GM21737 (cell line): ENCODE data around the gene BPIFA3.

ENCODE experiments used
- ATAC-seq: cut with Tn5 transposase; IDR thresholded peaks from one replicate; pipeline ENCODE4 v1.9.1; 2021; ENCODE audit warnings: mild to moderate bottlenecking, moderate library complexity; ENCODE audit not compliant: unreplicated experiment

BPIFA3 gene

DNA sequence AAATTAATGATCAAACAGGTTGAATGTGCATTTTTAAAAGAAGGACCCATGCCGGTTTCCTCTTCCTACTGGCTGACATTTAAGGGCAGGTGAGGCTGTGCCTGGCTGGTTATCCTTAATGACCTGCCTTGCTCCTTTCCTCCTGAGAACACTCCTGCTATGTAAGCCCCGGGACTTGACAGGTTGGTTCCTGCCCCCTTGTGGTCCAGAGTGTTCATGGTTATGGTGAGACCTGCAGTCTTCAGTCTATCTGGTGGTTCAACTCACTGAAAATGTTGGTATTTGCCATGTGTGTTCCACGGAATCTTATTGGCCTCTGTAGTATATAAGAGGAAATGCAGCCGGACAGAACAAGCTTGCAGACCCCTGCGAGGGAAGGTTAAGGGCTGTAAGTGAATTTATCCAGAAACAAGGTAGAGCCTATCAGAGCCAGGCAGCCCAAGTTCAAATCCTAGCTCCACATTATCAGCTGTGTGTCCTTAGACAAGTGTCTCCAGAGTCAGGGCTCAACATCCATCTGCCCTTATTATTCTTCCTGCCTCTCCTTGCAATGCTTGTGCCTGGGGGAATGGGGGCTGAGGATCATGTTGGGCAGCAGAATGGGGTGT lies 5.2 kb upstream of the BPIFA3 start:
- no peak for ATAC-seq

DNA sequence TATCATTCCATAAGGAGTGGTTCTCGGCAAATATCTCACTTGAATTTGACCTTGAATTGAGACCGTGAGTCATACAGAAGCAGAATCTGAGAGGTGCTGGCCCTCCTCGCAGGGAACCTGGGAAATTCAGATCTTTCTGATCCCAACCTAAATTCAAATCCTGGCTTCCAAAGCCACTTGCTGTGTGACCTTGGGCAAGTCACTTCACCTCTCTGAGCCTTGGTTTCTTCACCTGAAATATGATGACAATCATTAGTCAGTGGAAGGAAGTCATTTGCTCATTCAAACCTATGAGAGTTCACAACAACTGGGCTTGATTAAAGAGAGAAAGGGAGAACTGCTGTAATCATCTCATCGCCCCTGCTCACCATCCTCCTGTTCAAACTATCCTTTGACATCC lies 7.2 kb downstream of the BPIFA3 start:
- no peak for ATAC-seq

DNA sequence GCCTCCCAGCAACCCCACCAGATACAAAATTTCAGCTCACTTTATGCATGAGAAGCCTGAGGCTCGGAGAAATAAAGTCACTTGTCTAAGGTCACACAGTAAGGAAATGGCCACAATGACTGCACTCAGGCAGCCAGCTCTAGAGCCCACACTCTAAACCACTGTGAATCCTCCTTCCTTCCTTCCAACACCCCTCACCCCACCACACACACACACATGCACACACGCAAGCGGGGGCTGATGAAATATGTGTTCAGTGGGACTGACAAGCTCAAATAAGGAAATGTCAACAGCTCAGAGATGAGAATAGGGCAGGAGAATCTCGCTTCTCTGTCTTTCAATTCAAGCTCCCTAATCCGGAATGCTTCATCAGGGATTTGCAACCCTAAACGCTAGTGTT lies 12.7 kb downstream of the BPIFA3 start:
- no peak for ATAC-seq

DNA sequence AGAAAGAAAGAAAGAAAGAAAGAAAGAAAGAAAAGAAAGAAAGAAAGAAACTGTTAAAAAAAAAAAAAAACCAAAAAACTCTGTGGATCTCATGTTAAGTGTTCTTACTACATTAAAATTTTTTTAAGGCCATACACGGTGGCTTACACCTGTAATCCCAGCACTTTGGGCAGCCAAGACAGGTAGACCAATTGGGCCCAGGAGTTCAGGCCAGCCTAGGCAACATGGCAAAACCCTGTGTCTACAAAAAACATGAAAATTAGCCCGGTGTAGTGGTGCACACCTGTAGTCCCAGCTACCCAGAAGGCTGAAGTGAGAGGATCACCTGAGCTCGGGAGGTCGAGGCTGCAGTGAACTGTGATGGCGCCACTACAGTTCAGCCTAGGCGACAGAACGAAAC lies 14.1 kb downstream of the BPIFA3 start:
- no peak for ATAC-seq

DNA sequence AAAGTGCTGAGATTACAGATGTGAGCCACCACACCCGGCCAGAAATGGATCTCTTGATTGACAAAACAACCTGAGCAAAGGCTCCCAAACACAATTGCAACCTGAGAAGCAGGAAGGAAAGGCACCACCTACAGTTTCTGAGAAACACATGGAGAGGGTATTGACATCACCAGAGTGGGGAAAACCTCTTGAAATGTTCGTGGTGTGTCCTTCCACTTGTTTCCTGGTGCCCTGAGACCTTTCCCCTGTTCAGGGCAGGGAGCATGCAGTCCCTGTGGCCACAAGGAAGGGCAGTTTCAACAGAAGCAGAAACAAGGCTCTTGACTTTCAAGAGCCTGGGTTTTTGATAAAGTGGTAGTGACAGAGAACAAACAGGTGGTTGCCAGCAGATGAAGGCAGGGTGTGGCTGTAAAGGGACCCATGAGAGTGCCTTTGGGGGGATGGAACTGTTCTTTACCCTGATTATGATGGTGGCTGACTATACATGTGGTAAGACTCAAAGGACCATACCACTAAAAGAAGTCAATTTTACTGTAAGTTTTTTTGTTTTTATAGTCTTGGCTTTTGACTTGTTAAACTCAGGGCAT lies 15.4 kb downstream of the BPIFA3 start:
- ATAC-seq = no peak

DNA sequence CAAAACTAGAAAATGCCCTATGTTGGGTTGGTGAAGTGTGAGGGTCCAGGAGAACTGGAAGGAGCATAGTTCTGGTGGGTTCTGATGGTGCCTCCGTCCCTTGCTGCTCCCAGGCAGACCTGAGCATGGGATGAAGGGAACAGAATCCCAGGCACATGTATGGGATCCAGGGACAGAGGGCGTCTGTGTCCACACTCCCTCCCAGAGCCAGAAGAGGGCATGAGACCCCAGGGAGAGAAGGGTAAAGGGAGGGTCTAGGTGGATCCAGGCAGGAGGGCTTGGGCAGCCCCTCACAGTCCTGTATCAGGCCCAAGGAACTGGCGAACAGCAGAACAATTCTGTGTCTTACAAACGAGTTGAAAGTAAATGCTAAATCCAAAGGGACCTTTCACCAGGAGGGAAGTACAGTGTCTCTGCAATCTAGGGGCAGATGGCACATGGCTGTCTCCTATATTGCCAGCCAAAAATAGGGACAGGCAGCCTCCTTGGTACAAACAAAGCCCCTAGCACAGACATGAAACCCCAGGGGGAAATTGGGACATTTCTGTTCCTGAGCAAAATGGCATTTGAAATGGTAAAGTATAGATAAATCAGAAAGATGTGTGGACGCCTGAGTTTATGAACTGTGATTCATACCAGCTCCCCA lies 16.1 kb downstream of the BPIFA3 start:
- no peak for ATAC-seq

DNA sequence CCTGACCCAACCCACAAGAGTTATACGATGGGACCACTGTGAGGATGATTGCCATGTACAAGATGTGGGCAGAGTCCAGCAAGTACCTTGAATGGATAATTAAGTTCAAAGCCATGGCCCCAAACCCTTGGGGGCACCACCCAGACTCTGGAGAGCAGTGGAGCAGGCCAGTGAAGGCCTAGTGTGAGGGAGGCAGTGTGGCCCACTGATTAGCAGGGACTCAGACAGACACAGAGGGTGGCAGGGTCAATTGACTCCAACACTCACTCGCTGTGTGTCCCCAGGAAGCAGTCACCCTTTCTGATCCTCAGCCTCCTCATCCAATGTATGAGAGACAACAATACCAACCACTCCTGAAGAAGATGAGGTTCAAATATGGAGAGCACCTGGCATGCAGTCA lies 16.9 kb downstream of the BPIFA3 start:
- ATAC-seq = no peak

DNA sequence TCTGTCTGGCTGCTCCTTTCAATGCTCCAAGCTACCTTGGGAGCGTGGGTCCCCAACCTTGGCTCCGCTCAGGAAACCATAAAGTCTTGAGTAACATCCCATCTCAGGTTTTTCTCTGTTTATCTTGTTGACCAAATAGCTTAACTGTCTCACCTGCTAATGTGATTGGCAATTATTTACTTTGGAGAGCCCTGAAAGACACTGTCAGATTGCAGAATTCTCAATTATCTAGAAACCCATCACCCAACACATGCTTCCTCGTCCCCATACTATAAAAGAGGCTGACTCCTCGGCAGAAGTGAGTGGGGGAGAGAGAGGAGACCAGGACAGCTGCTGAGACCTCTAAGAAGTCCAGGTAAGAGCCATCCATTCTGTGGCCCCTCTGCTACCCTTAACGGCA lies 18.5 kb downstream of the BPIFA3 start, which contains the start of gene BPIFA1:
BPIFA1 (plus strand) TSS at position 301 of the 400 bp plus-strand sequence. CDS start 1,716 bp downstream, outside the sequence.
- no peak for ATAC-seq

DNA sequence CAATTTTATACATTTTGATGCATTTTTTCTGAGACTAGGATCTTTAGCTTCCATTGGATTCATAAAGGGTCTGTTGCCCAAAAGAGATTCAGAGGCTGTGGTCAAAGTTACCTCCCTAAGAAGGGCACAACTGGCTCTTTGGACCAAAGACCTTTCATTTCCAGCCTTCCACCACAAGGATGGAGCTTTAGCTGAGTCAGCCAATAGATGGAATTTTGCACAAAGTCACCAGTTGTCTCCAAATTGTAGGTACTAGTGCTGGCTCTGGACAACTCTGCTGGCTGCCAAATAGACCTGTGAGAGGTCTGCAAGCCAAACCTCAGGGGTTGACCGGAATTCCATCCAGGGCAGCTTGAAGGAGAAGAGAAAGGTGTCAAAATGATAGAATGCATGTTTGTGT lies 19.2 kb downstream of the BPIFA3 start:
- no peak for ATAC-seq

DNA sequence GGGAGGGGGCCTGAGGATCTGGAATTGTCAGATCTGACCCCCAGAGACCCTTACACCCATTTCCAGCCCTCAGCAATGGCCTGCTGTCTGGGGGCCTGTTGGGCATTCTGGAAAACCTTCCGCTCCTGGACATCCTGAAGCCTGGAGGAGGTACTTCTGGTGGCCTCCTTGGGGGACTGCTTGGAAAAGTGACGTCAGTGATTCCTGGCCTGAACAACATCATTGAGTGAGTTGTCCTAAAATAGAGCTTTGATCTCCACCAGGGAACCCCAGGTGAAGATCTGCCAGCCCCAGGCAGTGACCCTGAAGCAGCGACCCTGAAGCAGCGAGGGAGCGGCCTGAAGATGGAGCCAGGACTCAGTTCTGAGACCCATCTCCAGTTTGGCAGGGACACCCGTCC lies 20.8 kb downstream of the BPIFA3 start:
- no peak for ATAC-seq

DNA sequence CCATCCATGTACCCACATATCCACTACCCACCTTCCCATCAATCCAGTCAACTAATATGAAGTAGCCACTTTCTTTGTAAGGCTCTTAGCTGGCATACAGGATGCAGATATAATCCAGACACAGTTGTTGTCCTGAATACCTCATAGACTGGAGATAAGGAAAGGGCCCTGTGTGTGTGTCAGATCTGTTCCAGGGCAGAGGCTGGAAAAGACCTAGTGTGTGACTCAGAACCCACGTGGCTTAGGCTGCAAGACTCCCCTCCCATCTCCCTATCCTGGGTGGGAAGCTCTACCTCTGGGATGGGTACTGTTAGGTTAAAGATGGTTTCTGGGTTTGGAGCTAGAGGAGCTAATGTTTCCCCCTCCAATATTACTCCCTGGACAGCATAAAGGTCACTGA lies 22.3 kb downstream of the BPIFA3 start:
- ATAC-seq = no peak

DNA sequence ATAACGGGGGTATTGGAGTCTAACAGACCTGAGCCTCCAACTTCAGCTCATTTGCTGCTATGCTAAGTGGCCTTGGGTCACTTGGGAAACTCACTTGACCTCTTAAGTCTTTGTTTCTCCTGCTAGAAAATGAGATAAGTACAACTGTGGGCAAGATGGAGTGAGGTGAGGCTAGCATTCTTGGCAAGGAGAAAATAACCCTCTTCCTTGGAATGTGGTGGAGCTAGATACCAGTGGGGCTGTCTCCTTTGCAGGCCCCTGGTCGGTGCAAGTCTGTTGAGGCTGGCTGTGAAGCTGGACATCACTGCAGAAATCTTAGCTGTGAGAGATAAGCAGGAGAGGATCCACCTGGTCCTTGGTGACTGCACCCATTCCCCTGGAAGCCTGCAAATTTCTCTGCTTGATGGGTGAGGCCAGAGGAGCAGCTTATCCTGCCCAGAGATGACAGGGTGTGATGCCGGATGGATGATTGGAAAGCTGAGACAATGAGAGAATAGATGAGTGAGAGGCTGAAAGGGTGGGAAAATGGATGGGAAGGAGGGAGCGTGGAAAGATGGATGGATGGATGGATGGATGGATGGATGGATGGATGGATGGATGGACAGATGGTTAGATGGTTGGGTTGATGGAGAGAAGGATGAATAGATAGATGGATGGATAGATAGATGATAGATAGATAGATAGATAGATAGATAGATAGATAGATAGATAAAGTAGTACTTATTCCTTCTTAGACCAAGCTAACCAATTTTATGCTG lies 23.0 kb downstream of the BPIFA3 start:
- ATAC-seq = no peak

DNA sequence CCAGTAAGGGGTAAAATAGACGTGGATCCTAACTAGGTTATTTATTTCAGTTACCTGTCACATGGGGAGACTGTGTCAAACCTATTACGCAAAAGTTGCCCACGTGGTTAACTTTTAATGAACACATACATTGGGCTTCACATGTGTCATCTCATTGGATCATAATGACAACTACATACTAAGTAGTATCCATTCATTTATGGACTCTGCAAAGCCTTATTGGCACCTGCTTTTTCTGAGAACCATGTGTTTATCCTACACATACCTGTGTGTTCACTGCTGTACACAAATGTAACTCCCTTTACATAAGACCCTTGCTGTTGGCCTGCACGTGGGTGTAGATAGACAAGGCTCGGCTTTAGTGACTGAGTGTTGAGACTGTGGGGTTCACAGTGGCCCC lies 23.8 kb downstream of the BPIFA3 start:
- no peak for ATAC-seq

DNA sequence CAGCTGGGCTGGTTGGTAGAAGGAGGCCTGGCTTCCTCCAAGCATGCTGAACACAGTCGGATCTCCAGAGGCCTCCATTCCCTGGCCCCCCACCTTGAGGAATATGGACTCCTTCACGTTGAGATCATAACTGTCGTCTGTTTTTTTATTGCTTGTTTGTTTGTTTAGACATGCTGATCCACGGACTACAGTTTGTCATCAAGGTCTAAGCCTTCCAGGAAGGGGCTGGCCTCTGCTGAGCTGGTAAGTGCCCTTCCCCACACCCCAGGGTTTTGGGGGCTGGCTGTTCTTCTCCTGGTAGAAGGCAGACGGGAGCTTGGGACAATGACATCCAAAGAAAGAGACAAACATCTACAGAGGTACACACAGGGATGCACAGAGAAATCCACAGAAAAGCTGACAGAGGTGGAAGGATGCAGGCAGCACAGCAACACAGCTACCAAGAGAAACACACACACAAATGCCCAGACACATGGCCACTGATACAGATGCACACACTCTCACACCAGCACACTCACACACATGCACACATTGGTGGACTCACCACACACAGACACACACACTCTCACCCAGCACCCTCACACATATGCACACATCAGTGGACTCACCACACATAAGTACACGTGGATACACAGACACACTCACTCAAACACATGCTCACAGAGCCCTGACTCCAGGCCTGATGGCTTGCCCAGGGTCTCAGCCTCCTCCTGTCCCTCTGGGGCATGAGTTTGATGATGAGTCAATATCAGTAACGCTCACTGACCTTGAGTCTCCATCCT lies 25.4 kb downstream of the BPIFA3 start:
- no peak for ATAC-seq

DNA sequence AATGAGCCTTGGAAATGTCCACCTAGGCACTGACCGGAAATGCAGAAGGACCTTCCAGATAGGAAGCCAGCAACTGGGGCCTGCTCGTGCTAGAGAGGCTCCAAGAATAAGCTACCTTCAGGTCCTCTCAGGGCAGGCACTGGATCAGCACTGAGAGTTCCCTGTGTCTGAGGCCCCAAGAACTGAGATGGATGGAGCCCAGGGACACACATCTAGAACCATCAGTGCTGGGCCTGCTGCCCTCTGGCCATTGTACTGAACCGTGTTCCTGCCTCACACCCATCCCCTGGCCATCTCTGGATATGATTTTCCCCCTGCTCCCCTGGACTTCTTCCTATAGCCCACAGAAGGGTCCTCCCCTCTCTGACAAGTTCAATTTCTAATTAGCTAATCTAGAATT lies 28.9 kb downstream of the BPIFA3 start:
- no peak for ATAC-seq

DNA sequence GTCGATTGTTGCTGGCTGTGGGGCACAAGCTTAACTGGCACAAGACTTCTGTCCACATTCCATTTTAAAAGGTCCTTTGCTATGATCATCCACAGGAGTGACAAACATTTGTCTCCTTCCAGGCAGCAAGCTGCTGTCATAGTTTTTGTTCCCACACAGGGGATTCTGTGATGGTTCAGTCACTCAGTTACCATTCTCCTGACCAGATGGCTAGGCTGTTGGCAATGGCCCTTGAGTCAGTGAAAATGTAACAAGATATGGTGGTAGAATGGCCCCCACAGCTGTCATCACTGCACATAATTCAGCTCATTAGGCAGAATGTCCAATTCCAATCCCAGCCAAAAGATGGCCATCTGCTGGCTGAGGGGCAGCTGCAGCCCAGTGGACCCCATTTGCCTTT lies 32.3 kb downstream of the BPIFA3 start:
- ATAC-seq = no peak

DNA sequence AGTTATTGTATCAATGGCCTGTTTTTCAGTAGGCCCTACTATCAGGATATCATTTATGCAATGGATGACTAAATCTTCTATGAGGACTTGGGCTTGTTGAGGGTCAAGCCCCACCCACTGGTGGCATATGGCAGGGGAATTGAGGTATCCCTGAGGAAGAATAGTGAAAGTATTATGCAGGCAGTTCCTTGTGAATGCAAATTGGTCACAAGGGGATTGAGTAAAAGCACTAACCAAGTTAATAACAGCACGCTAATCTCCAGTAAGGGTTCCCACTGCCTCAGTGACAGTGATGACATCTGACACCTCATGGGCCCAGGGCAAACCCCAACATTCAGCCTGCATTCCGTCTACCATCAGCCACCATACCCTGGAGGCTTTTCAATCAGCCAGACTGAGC lies 33.5 kb downstream of the BPIFA3 start:
- ATAC-seq = no peak

DNA sequence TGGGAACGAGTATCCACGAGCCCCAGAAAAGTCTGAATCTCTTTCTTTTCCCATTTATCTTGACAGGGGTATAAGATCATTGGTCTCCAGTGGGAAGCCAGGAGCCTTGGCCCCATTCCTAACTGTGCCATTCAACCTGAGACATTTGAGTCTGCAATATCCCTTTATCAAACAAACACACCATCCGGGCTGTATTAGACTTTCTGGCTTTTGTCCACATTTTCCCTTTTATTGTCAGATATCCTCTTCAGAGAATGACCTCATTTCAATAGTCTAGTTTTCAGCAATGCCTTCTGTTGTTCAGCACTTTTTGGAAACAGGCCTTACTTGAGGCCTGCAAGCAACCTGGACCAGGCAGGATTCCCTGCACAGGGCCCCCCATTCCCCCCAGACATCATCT lies 34.3 kb downstream of the BPIFA3 start:
- no peak for ATAC-seq

DNA sequence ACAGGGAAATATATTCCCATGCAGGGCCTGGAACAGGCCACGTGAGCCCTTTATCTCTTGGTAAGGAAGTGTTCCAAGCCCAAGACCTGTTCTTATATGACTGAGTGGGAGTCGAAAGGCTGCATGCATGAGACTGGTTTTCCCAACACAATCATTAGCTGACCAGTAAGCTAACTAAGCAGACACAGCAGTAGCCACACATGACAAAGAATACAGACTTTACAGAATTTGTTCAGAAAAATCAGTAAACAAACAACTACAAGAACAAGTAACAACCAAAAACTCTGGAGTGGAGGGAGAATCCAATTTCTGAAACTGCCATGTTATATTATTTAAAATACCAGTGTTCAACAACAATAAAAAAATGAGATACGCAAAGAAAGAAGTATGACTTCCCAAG lies 35.3 kb downstream of the BPIFA3 start:
- ATAC-seq = no peak

DNA sequence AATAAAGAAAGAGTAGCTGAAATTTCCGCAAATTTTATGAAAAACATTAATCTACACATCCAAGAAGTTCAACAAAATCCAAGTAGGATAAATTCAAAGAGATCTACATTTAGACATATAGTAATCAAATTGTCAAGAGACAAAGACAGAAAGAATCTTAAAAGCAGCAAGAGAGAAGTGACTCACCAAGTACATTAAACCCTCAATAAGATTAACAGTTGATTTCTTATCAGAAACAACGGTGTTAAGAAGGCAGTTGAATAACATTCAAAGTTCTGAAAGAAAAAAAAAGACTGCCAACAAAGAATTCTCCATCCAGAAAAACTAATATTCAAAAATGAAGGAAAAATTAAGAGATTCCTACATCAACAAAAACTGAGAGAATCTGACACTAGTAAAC lies 37.9 kb downstream of the BPIFA3 start:
- no peak for ATAC-seq

DNA sequence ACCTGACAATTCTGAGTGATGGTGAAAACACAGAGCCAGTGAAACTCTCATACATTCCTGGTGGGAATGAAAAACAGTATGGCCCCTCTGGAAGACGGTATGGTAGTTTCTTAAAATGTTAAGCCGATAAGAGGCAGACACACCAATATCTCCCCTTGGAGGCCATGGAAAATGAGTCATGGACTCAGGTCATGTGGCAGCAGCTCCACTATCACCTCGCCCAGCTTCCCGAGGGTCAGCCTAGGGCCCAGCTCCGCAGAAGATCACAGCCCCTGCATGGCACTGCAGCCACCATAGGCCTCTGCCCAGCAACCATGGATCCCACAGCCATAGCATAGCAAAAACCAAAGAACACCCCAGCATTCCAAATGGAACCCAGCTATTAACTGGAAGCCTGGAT lies 40.1 kb downstream of the BPIFA3 start:
- ATAC-seq = no peak
